Measurements from ENCODE around the gene DLEC1. TPM values are rescaled to one million over a fixed set of nuclear protein-coding genes. Genes with fewer than 3 reads are reported as not detected.

Gene DLEC1
- total RNA-seq, 4 donors from 2014 or later: 0.20 to 4.1 (median 1.4) TPM

DNA sequence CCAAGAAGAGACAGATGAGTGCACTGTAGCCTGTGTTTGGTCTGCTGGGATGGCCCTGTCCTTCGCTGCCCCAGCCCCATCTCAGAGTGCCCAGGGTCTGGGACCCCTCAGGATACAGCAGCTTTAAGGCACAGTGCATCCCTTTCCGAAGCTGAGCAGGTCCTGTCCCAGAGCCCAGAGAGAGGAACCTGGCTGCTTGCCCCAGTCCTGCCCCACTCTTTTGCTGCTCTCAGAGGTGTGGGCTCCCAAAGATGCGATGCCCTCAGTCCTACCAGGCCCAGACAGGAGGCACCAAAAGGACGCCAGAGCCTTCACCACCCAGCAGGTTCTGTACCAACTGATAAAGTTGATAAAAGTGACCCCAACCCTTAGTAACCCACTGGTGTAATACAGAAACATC, 17.8 kb upstream of the DLEC1 start:
- DNase-seq: peak; percentile 7
- Histone ChIP-seq H3K27me3 (no peaks in the 10 kb centered on the region), H3K27ac (no peak overlapping the region), H3K36me3 (peaks cover 0 to 20% (median 2%) of the 10 kb centered on the region in 4 donors), H3K9me3 (no peaks in the 10 kb centered on the region), H3K4me1 (peaks cover 0 to 32% (median 16%) of the 10 kb centered on the region in 4 donors), H3K4me3 (no peak overlapping the region)
- TF ChIP-seq, protein P1, sequence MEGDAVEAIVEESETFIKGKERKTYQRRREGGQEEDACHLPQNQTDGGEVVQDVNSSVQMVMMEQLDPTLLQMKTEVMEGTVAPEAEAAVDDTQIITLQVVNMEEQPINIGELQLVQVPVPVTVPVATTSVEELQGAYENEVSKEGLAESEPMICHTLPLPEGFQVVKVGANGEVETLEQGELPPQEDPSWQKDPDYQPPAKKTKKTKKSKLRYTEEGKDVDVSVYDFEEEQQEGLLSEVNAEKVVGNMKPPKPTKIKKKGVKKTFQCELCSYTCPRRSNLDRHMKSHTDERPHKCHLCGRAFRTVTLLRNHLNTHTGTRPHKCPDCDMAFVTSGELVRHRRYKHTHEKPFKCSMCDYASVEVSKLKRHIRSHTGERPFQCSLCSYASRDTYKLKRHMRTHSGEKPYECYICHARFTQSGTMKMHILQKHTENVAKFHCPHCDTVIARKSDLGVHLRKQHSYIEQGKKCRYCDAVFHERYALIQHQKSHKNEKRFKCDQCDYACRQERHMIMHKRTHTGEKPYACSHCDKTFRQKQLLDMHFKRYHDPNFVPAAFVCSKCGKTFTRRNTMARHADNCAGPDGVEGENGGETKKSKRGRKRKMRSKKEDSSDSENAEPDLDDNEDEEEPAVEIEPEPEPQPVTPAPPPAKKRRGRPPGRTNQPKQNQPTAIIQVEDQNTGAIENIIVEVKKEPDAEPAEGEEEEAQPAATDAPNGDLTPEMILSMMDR (IDR thresholded peaks at IDR 0.05): no peak
- TF ChIP-seq POLR2AphosphoS5 (IDR thresholded peaks at IDR 0.05) (no peak), EP300 (IDR thresholded peaks at IDR 0.05; ENCODE audit: low read depth) (no peak), POLR2A (IDR thresholded peaks at IDR 0.05) (no peak)
- intact Hi-C loops (cut with DNase I; ENCODE audit: low total_unique reads): no loop called here
- 89% methylated on average over 4 of the region's 4 CpGs; no CpG with 5 or more reads in 1 of the 2 donors for WGBS, 2 donors (ENCODE audit: low coverage in 1 of 2)
- in situ Hi-C loops (cut with MboI; ENCODE audit: low pct_ligation_motif_present in 1 of 4, low pct_unique_long_range_greater_than_20kb in 1 of 4, low sequenced_read_pairs in 3 of 4): no loop called here

DNA sequence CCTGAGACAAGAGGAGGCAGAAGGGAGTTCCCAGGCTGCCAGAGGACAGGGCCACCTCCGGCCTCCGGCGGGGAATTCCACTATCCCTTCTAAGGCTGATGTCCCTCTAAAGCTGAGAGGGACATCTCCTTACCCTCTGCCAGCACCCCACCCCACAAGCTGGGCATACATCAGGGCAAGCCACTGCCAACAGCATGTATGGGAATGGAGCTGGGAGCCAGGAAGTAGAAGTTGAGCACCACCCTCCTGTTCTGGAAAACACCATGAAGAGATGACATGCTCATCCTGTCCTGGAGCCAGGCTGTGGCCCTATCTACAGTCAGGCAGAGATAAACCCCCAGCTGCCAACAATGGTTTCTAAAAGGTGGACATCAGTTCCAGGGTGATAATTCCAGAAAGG, 16.7 kb upstream of the DLEC1 start:
- Histone ChIP-seq H3K27ac (no peak overlapping the region), H3K36me3 (peaks cover 0 to 9% (median 0%) of the 10 kb centered on the region in 4 donors), H3K4me1 (peaks cover 0 to 32% (median 16%) of the 10 kb centered on the region in 4 donors), H3K27me3 (no peaks in the 10 kb centered on the region), H3K4me3 (no peak overlapping the region), H3K9me3 (no peaks in the 10 kb centered on the region)
- peak; percentile 9 for DNase-seq
- no peak for TF ChIP-seq EP300 (IDR thresholded peaks at IDR 0.05; ENCODE audit: low read depth)
- TF ChIP-seq, protein P1 (IDR thresholded peaks at IDR 0.05): no peak
- no peak for TF ChIP-seq POLR2A (IDR thresholded peaks at IDR 0.05)
- TF ChIP-seq POLR2AphosphoS5 (IDR thresholded peaks at IDR 0.05): no peak
- WGBS, 2 donors (ENCODE audit: low coverage in 1 of 2): 59% methylated on average over 3 of the region's 3 CpGs; no CpG with 5 or more reads in 1 of the 2 donors
- in situ Hi-C loops (cut with MboI; ENCODE audit: low pct_ligation_motif_present in 1 of 4, low pct_unique_long_range_greater_than_20kb in 1 of 4, low sequenced_read_pairs in 3 of 4) (no loop called here), intact Hi-C loops (cut with DNase I; ENCODE audit: low total_unique reads) (no loop called here)

DNA sequence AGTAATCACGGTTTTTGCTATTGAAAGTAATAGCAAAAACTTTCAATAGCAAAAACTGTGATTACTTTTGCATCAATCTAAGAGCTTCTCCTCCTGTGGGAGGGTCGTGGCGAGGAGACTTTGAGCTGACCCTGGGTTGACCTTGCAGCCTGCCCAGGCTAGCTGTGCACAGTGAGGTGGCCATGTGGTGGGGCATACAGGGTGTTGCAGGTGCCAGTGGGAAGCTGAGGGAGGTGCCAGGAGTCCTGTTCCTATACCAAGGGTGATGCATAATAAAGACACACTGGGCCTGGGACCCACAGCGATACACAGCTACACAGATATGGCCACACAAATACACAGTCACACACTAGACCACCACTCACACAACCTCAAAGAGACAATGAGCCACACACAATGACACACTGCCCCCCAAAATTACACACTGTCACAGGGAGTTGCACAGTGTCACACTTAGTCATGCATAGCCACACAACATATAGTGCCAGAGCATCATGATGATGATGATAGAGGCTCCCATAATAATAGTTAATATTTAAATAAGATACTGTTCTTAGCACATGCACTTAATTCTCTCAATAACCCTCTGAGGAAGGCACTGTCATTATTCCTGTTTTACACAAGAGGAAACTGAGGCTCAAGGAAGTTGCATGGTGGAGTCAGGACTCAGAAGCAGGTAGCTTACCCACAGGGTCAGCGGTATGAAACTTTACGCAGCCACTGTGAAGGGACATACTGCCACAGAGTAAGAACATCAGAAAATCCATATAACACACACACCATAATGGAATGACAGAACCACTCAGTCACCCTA, 15.9 kb upstream of the DLEC1 start:
- intact Hi-C loops (cut with DNase I; ENCODE audit: low total_unique reads) (no loop called here), in situ Hi-C loops (cut with MboI; ENCODE audit: low pct_ligation_motif_present in 1 of 4, low pct_unique_long_range_greater_than_20kb in 1 of 4, low sequenced_read_pairs in 3 of 4) (no loop called here)
- 90% methylated on average over 2 to 6 of the region's 6 CpGs for WGBS, 2 donors (ENCODE audit: low coverage in 1 of 2)
- no peak for TF ChIP-seq POLR2A (IDR thresholded peaks at IDR 0.05)
- TF ChIP-seq EP300 (IDR thresholded peaks at IDR 0.05; ENCODE audit: low read depth): no peak
- TF ChIP-seq, protein P1 (IDR thresholded peaks at IDR 0.05): no peak
- no peak for TF ChIP-seq POLR2AphosphoS5 (IDR thresholded peaks at IDR 0.05)
- Histone ChIP-seq H3K27me3 (no peaks in the 10 kb centered on the region), H3K27ac (peak overlapping the region; percentile 89 to 93 (median 92)), H3K36me3 (peaks cover 0 to 4% (median 0%) of the 10 kb centered on the region in 4 donors), H3K9me3 (no peaks in the 10 kb centered on the region), H3K4me3 (peak overlapping the region in 3 of 4 donors; percentile 55 to 66 (median 61)), H3K4me1 (peaks cover 0 to 32% (median 16%) of the 10 kb centered on the region in 4 donors)
- peak; percentile 10 for DNase-seq

DNA sequence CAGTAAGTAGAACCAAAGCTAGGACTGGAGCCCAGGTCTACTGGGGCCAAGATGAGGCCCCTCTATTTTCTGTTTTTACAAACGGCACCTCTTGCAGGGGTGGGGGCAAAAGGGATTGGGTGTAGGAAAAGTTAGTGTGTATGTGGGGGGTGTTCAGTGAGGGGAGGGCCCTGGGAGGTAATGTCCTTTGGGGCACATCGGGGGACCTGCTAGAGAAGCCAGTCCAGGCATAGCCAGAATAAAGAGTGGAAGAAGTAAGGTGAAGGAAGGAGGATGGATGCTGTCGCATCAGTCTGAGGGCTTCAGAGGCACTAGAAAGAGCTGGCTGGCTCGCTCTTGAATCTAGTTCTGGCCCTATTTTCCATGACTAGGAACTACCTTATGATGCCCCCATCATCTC, 12.2 kb upstream of the DLEC1 start:
- intact Hi-C loops (cut with DNase I; ENCODE audit: low total_unique reads) (no loop called here), in situ Hi-C loops (cut with MboI; ENCODE audit: low pct_ligation_motif_present in 1 of 4, low pct_unique_long_range_greater_than_20kb in 1 of 4, low sequenced_read_pairs in 3 of 4) (no loop called here)
- WGBS, 2 donors (ENCODE audit: low coverage in 1 of 2): 81 to 100% methylated on average over 1 to 4 of the region's 4 CpGs
- Histone ChIP-seq H3K9me3 (no peaks in the 10 kb centered on the region), H3K36me3 (no peaks in the 10 kb centered on the region), H3K27me3 (peaks cover 8% of the 10 kb centered on the region), H3K4me3 (no peak overlapping the region), H3K27ac (no peak overlapping the region), H3K4me1 (peaks cover 13 to 55% (median 39%) of the 10 kb centered on the region in 4 donors)
- TF ChIP-seq POLR2AphosphoS5 (IDR thresholded peaks at IDR 0.05) (no peak), POLR2A (IDR thresholded peaks at IDR 0.05) (no peak), EP300 (IDR thresholded peaks at IDR 0.05; ENCODE audit: low read depth) (no peak)
- TF ChIP-seq, protein P1 (IDR thresholded peaks at IDR 0.05): no peak
- DNase-seq: no peak
